HG02798 (cell line): ENCODE measurements around the gene MLYCD.
A peak's percentile ranks its signal among the peaks of the same experiment; 100 is the strongest.

Experiments
- ATAC-seq: cut with Tn5 transposase; IDR thresholded peaks from one replicate; pipeline ENCODE4 v1.9.1; 2021; ENCODE audit warnings: mild to moderate bottlenecking; ENCODE audit not compliant: unreplicated experiment, poor library complexity

The MLYCD gene

GRCh38 chr16:83924686-83925085, 25.8 kb downstream of the MLYCD start:
- ATAC-seq = no peak

- ATAC-seq = no peak
Measured at GRCh38 chr16:83925095-83925905, 26.4 kb downstream of the MLYCD start.

GRCh38 chr16:83925957-83926725, 27.2 kb downstream of the MLYCD start:
- no peak for ATAC-seq

GRCh38 chr16:83926726-83927397, 27.9 kb downstream of the MLYCD start:
- peak; percentile 66 for ATAC-seq

GRCh38 chr16:83928341-83929055, 29.6 kb downstream of the MLYCD start:
- ATAC-seq = no peak

- no peak for ATAC-seq
Measured at GRCh38 chr16:83929811-83930555, 31.1 kb downstream of the MLYCD start.

DNA sequence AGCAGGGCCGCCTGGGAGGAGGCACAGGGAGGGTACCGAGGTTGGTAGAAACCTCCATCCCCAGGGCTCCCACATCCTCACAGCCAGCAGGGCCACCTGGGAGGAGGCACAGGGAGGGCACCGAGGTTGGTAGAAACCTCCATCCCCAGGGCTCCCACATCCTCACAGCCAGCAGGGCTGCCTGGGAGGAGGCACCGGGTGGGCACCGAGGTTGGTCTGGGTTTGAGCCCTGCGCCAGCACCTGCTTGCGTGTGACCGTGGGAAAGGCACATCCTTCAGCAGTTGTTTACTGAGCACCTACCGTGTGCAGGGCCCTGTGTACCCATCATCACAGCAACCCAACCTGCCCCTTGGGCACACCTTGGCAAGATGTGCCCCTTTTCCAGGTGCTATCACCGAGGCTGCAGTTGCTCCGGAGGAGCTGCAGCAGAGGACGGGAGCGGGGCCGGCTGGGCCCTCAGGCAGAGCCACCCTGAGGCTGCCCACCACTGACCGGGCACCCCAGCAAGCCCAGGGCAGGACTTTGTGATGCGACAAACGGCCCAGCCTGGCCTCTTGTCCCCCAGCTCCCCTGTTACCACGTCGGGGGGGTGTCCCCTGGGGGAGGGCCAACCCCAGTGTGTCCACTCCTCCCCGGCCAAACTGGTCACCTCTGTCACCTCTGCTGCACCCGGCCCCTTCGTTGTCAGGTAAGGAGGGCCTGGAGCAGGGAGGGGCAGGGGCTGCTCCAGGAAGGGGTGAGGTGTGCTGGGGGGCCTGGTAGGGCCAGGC, 32.0 kb downstream of the MLYCD start:
- no peak for ATAC-seq

DNA sequence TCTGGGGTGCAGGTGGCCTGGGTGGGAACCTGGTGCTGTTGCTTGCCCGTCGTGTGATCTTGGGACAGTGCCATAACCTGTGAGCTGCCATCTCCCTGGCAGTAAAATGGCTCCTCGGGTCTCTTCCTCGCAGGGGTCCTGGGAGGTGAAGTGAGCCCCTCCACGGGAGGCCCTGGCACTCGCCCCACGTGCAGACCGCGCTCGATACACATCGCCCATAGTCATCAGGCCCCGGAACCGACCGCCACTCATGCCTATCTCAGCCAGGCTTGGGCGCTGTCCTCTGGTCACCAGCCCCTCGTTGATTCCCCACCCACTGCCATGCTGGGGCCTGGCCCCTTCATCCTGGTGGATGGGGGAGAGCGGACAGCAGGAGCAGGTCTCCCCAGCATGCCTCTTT, 32.6 kb downstream of the MLYCD start:
- ATAC-seq = no peak

GRCh38 chr16:83932304-83932703, 33.4 kb downstream of the MLYCD start:
- ATAC-seq = no peak

GRCh38 chr16:83932955-83933673, 34.2 kb downstream of the MLYCD start:
- ATAC-seq = no peak

DNA sequence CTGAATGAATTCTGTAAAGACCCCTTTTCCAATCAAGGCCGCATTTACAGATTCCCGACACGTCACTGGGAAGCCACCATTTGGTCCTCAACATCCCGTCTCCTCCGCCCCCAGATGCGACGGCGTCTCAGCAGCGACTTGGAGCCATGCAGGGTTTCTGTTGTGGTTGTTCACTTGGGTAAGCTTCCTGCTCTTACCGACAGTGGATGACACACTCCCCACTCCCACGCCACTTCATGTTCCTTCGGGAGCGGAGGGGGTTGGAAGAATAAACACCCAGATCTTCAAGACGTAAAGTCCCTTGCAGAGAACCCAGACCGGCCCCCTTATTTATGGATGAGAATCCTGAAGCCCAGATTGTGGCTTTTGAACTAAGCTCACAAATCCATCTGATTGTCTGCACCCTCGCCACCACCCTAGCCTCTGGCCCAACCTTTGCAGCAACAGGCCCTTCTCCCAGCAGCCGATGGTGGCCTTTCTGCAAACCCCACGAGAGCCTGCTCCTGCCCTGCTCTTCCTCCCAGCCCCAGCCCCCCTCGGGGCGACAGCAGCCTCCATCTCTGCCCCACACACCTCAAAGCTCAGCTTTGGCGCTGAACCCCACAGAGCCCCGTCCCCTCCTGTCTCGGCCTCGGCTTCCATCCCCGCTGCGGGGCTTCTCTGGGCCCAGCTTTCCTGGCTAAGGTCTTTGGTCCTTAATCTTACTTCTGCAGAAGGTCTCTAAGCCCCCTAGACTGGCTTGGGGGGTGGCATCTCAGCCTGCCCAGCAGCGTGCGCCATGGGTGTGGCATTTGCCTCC, 35.2 kb downstream of the MLYCD start:
- ATAC-seq = no peak

DNA sequence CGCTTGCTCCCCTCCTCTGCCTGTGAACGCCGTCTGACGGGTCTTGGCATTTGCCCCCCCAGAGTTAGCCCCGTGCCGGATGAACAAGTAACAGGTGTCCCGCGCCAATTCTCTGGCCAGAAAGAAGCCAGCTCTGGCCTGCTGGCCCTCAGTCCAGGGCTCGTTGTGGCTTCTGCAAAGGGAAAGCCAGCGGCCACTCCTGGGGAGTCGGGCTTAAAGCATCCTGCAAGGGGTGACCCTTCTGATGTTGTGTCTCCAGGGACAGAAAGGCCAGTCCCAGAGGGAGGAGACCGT, 35.7 kb downstream of the MLYCD start:
- ATAC-seq = no peak

GRCh38 chr16:83935005-83935857, 36.3 kb downstream of the MLYCD start:
- ATAC-seq = no peak

GRCh38 chr16:83935858-83936255, 36.9 kb downstream of the MLYCD start:
- no peak for ATAC-seq

DNA sequence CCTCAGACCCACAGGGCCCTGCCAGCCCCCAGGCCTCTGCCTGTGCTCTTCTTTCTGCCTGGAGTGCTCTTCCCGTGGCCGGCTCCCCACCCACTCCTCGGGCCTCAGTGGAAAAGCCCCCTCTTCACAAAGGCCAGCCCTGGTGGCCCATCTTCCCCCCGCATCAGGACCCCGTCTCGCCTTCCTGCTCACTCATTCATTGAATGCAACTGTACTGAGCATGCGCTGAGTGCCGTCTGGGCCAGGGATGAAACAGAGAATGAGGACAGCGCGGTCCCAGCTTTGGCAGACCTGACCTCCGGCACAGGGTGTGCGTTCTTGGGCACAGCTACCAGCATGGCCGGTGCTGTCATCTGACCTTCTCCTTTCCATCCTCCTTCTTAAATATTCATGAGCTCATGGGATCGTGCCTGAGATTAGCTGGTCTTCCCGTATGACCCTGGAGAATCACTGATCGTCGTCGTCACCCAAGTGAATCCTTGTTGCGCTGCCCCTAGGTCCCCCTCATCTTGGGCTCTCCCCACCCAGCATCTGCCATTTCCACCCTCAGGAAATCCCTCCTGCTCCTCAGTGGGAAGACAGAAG, 37.8 kb downstream of the MLYCD start:
- ATAC-seq = no peak

GRCh38 chr16:83937267-83937666, 38.4 kb downstream of the MLYCD start:
- no peak for ATAC-seq
